ENCODE data around the gene SMYD3. TPM values are rescaled to one million over a fixed set of nuclear protein-coding genes. Genes with fewer than 3 reads are reported as not detected.

Gene SMYD3
- total RNA-seq, 3 donors from 2014 or later (not counting 1 experiment from before 2014, with no cell fraction given): 43.6 to 48.0 (median 46.1) TPM

DNA sequence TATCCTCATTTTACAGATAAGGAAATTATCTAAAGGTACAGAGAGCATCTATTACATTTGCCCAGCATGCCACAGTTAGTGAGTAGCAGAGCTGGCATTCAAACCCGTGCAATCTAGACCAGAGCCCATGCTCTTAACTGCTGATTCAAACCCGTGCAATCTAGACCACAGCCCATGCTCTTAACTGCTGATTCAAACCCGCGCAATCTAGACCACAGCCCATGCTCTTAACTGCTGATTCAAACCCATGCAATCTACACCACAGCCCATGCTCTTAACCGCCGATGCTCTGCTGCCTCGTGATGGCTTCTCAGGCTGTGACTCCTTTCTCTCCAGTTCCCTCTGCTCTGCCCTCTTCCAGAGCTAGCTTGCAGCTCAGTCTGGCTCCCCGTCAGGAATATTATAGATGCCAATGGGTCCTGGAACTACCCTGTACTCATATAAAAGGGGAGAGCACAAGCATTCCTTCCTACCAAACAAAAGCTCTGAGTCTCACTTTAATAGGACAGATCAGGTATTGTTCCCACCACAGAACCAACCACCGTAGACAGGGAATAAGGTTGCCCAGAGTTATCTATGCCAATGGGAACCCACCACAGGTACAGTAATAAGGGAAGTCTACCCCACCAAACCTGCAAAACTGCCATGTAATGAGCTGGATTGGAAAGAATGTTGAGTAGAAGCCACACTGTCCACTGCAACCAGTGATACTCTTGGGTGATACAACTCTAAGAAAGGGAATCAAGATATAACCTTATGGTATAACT lies 78.4 kb downstream of the SMYD3 start:
- TF ChIP-seq, protein P1, sequence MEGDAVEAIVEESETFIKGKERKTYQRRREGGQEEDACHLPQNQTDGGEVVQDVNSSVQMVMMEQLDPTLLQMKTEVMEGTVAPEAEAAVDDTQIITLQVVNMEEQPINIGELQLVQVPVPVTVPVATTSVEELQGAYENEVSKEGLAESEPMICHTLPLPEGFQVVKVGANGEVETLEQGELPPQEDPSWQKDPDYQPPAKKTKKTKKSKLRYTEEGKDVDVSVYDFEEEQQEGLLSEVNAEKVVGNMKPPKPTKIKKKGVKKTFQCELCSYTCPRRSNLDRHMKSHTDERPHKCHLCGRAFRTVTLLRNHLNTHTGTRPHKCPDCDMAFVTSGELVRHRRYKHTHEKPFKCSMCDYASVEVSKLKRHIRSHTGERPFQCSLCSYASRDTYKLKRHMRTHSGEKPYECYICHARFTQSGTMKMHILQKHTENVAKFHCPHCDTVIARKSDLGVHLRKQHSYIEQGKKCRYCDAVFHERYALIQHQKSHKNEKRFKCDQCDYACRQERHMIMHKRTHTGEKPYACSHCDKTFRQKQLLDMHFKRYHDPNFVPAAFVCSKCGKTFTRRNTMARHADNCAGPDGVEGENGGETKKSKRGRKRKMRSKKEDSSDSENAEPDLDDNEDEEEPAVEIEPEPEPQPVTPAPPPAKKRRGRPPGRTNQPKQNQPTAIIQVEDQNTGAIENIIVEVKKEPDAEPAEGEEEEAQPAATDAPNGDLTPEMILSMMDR (IDR thresholded peaks at IDR 0.05): no peak
- H3K27me3 Mint-ChIP-seq (ENCODE audit: low read depth in 2 of 2): no peaks in the 10 kb centered on the region
- no peak for DNase-seq
- no peaks in the 10 kb centered on the region for H3K9me3 Mint-ChIP-seq
- no peaks in the 10 kb centered on the region for H3K36me3 Mint-ChIP-seq
- Histone ChIP-seq H3K27me3 (ENCODE audit: control insufficient read depth, insufficient read depth, low read length) (no peaks in the 10 kb centered on the region), H3K4me1 (ENCODE audit: control insufficient read depth, insufficient read depth, low read length) (no peaks in the 10 kb centered on the region), H3K4me3 (ENCODE audit: low read length) (no peak overlapping the region), H3K36me3 (ENCODE audit: control insufficient read depth, insufficient read depth, low read length) (no peaks in the 10 kb centered on the region), H3K27ac (ENCODE audit: low read length) (no peak overlapping the region), H3K9me3 (ENCODE audit: control insufficient read depth, insufficient read depth, low read length) (no peaks in the 10 kb centered on the region)
- 50% methylated on average over 7 of the region's 9 CpGs for WGBS (ENCODE audit: insufficient coverage)
- intact Hi-C loops (cut with micrococcal nuclease): no loop called here
- H3K27ac Mint-ChIP-seq: no peak overlapping the region
- ATAC-seq: peak in 2 of 3 donors; percentile 37 to 44
- H3K4me3 Mint-ChIP-seq: no peak overlapping the region
- peaks cover 21 to 31% of the 10 kb centered on the region in 2 donors for H3K4me1 Mint-ChIP-seq

DNA sequence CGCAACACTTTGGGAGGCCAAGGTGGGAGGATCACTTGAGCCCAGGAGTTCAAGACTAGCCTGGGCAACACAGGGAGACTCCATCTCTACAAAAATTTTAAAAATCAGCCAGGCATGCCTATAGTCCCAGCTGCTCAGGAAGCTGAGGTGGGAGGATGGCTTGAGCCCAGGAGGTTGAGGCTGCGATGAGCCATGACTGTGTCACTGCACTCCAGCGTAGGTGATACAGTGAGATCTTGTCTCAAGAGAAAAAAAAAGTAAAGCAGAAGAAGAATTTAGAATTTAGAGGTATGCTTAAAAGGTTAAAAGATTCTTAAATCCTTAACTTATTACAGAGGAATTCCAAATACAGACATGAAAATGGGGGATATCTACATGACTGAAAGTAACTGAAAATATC lies 79.5 kb downstream of the SMYD3 start:
- Mint-ChIP-seq H3K4me1 (peaks cover 21 to 36% of the 10 kb centered on the region in 2 donors), H3K27me3 (ENCODE audit: low read depth in 2 of 2) (no peaks in the 10 kb centered on the region), H3K4me3 (no peak overlapping the region), H3K36me3 (no peaks in the 10 kb centered on the region), H3K9me3 (no peaks in the 10 kb centered on the region), H3K27ac (no peak overlapping the region)
- Histone ChIP-seq H3K4me3 (ENCODE audit: low read length) (no peak overlapping the region), H3K27ac (ENCODE audit: low read length) (no peak overlapping the region), H3K4me1 (ENCODE audit: control insufficient read depth, insufficient read depth, low read length) (no peaks in the 10 kb centered on the region), H3K9me3 (ENCODE audit: control insufficient read depth, insufficient read depth, low read length) (no peaks in the 10 kb centered on the region), H3K36me3 (ENCODE audit: control insufficient read depth, insufficient read depth, low read length) (no peaks in the 10 kb centered on the region), H3K27me3 (ENCODE audit: control insufficient read depth, insufficient read depth, low read length) (no peaks in the 10 kb centered on the region)
- intact Hi-C loops (cut with micrococcal nuclease): no loop called here
- TF ChIP-seq, protein P1 (IDR thresholded peaks at IDR 0.05): no peak
- WGBS (ENCODE audit: insufficient coverage): 77% methylated on average over 3 of the region's 3 CpGs
- no peak for DNase-seq
- ATAC-seq: no peak

DNA sequence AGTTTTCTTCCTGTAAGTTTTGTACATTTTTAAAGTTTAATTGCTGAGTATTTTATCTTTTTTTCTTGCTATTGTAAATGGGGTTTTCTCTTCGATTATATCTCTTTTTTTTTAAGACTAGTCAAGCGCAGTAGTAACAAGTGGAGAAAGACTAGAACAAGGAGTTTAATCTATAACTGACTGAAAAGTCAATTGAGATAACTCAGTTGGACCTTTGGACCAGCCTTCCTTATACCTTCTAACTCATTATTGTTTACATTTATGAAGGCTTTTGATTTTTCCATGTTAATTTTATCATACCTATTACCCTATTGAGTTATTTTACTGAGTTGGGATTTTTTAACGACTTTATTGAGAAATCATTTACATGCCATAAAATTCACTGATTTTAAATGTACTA lies 81.2 kb downstream of the SMYD3 start:
- TF ChIP-seq, protein P1 (IDR thresholded peaks at IDR 0.05): no peak
- Histone ChIP-seq H3K27ac (ENCODE audit: low read length) (no peak overlapping the region), H3K36me3 (ENCODE audit: control insufficient read depth, insufficient read depth, low read length) (no peaks in the 10 kb centered on the region), H3K27me3 (ENCODE audit: control insufficient read depth, insufficient read depth, low read length) (no peaks in the 10 kb centered on the region), H3K4me3 (ENCODE audit: low read length) (no peak overlapping the region), H3K9me3 (ENCODE audit: control insufficient read depth, insufficient read depth, low read length) (no peaks in the 10 kb centered on the region), H3K4me1 (ENCODE audit: control insufficient read depth, insufficient read depth, low read length) (no peaks in the 10 kb centered on the region)
- WGBS (ENCODE audit: insufficient coverage): 100% methylated on average over 1 of the region's 3 CpGs
- ATAC-seq: no peak
- Mint-ChIP-seq H3K36me3 (no peaks in the 10 kb centered on the region), H3K4me1 (peaks cover 27 to 36% of the 10 kb centered on the region in 2 donors), H3K9me3 (no peaks in the 10 kb centered on the region), H3K27ac (no peak overlapping the region), H3K27me3 (ENCODE audit: low read depth in 2 of 2) (no peaks in the 10 kb centered on the region), H3K4me3 (no peak overlapping the region)
- no peak for DNase-seq
- intact Hi-C loops (cut with micrococcal nuclease): no loop called here

Measured in natural killer cell (primary cell).